Activated naive CD4-positive, alpha-beta T cell treated with anti-CD3 and anti-CD28 coated beads for 36 hours (primary cell): ENCODE measurements around the gene MERTK. TPM values are rescaled to one million over a fixed set of nuclear protein-coding genes. Genes with fewer than 3 reads are reported as not detected.

Source experiments
- total RNA-seq, 2 experiments: library from RNA; stranded (reverse); gene quantifications; one replicate each; pipeline ENCODE4 v1.2.3, GENCODE V29; 2021

The MERTK gene
- total RNA-seq, 2 experiments from 2014 or later = 0.57 to 0.88 TPM

Other genes starting within 250 kb of the MERTK start
- 100 to 1,000 TPM in 1 of 2 experiments, 10 to 100 TPM in 1; 92.5 to 104 TPM for gene ANAPC1, start 14.4 kb upstream of the MERTK start, total RNA-seq
- gene TMEM87B, start 156.7 kb downstream of the MERTK start, total RNA-seq = 10 to 100 TPM; 10.5 to 12.0 TPM
- 10 to 100 TPM; 34.5 to 39.0 TPM for gene FBLN7, start 239.8 kb downstream of the MERTK start, total RNA-seq